Vagina (tissue), 2 donors: ENCODE data around the gene PAM16. TPM values are rescaled to one million over a fixed set of nuclear protein-coding genes. Genes with fewer than 3 reads are reported as not detected.

ENCODE experiments used
- DNase-seq, 2 donors: peaks; one replicate each; pipeline ENCODE4 v3.0.0-alpha.2; 2017; ENCODE audit errors: extremely low spot score in 2 of 2
- H3K27ac ChIP-seq: fragments of 200-600 bp; sonication (generic); one replicate; pipeline ENCODE4 v1.5.1; 2019
- H3K27me3 ChIP-seq: fragments of 200-600 bp; sonication (generic); one replicate; pipeline ENCODE4 v1.5.1; 2019
- H3K36me3 ChIP-seq, 2 donors: fragments of 200-600 bp; sonication (generic); one replicate each; pipeline ENCODE4 v1.5.1; 2017 to 2019
- H3K4me1 ChIP-seq: fragments of 200-600 bp; sonication (generic); one replicate; pipeline ENCODE4 v1.5.1; 2019
- H3K4me3 ChIP-seq, 2 donors: fragments of 200-600 bp; sonication (generic); 1 replicate in 1 of 2; 2 replicates in 1 of 2; pipeline ENCODE4 v1.5.1; 2016 to 2019
- H3K9me3 ChIP-seq: fragments of 200-600 bp; sonication (generic); one replicate; pipeline ENCODE4 v1.5.1; 2019
- CTCF ChIP-seq, 3 experiments: fragments of 450-650 bp in 2 of 3; fragments of 200-600 bp in 1 of 3; sonication (generic) in 1 of 3; IDR thresholded peaks; one replicate each; pipeline ENCODE4 v1.5.1; 2017 to 2019; ENCODE audit warnings: antibody characterized with exemption in 3 of 3, mild to moderate bottlenecking in 2 of 3, moderate library complexity in 2 of 3
- POLR2A ChIP-seq, 2 donors: fragments of 450-650 bp; IDR thresholded peaks; one replicate each; pipeline ENCODE4 v1.6.1; 2017; ENCODE audit warnings: antibody characterized with exemption in 2 of 2, mild to moderate bottlenecking in 2 of 2, moderate library complexity in 2 of 2
- POLR2AphosphoS5 ChIP-seq, 2 donors: sonication (generic); formaldehyde crosslinking; IDR thresholded peaks; one replicate each; pipeline ENCODE4 v1.9.0; 2017; ENCODE audit warnings: antibody characterized with exemption in 2 of 2, mild to moderate bottlenecking in 2 of 2, low read depth in 1 of 2; ENCODE audit not compliant: insufficient read depth in 1 of 2
- intact Hi-C: fragments of 100-400 bp; cut with DNase I; formaldehyde crosslinking; loops from one replicate; pipeline ENCODE4 v1.15.1; 2023
- total RNA-seq: library from RNA; depleted of rRNA; stranded (reverse); fragments of >200 nt; gene quantifications from one replicate; pipeline ENCODE4 v1.2.3, GENCODE V29; 2016

PAM16 gene
- total RNA-seq, 1 donor from 2014 or later, result 76.1 TPM

GRCh38 chr16:4316108-4316863, 34.8 kb downstream of the PAM16 start:
- peaks cover 66% of the 10 kb centered on the region for H3K4me1 ChIP-seq
- TF ChIP-seq POLR2AphosphoS5 (IDR thresholded peaks at IDR 0.05; ENCODE audit: insufficient read depth in 1 of 2, low read depth in 1 of 2) (no peak), CTCF (IDR thresholded peaks at IDR 0.05) (no peak), POLR2A (IDR thresholded peaks at IDR 0.05) (no peak)
- intact Hi-C loops, result loop anchor here (5.0 kb wide), 1 partner anchor 44 kb away; the partner anchor contains the start of gene TFAP4
- peak overlapping the region; percentile 60 to 65 for H3K4me3 ChIP-seq
- H3K27ac ChIP-seq, result peak overlapping the region; percentile 85
- no peaks in the 10 kb centered on the region for H3K36me3 ChIP-seq
- no peaks in the 10 kb centered on the region for H3K9me3 ChIP-seq
- no peak for DNase-seq
- no peaks in the 10 kb centered on the region for H3K27me3 ChIP-seq

GRCh38 chr16:4315186-4316107, 35.7 kb downstream of the PAM16 start, which contains the start of gene GLIS2:
GLIS2 (plus strand) TSS chr16:4316067; CDS start chr16:4332281, 16,214 bp downstream.
- TF ChIP-seq CTCF (IDR thresholded peaks at IDR 0.05), result no peak
- peak in 1 of 2 donors; percentile 49 for TF ChIP-seq POLR2A (IDR thresholded peaks at IDR 0.05)
- peak in 1 of 2 donors; percentile 49 for TF ChIP-seq POLR2AphosphoS5 (IDR thresholded peaks at IDR 0.05; ENCODE audit: insufficient read depth in 1 of 2, low read depth in 1 of 2)
- Histone ChIP-seq H3K27ac (peak within 1 kb of the TSS; percentile 93), H3K36me3 (no peaks in the 10 kb centered on the region), H3K27me3 (no peaks in the 10 kb centered on the region), H3K4me3 (peak within 1 kb of the TSS; percentile 60 to 65), H3K9me3 (no peaks in the 10 kb centered on the region), H3K4me1 (peaks cover 58% of the 10 kb centered on the region)
- intact Hi-C loops, result loop anchor here (5.0 kb wide), 1 partner anchor 43 kb away; the partner anchor contains the start of gene TFAP4
- peak in 1 of 2 donors; percentile 84 for DNase-seq

GRCh38 chr16:4314532-4315185, 36.5 kb downstream of the PAM16 start:
- peaks cover 50% of the 10 kb centered on the region for H3K4me1 ChIP-seq
- peak in 1 of 2 donors; percentile 88 for DNase-seq
- intact Hi-C loops, result loop anchor here (5.0 kb wide), 1 partner anchor 42 kb away; the partner anchor contains the start of gene TFAP4

More at GRCh38 chr16:4314532-4315185, 36.5 kb downstream of the PAM16 start:
- Histone ChIP-seq H3K36me3 (no peaks in the 10 kb centered on the region), H3K27ac (peak overlapping the region; percentile 93), H3K27me3 (no peaks in the 10 kb centered on the region), H3K9me3 (no peaks in the 10 kb centered on the region), H3K4me3 (peak overlapping the region; percentile 60 to 65)
- TF ChIP-seq POLR2AphosphoS5 (IDR thresholded peaks at IDR 0.05; ENCODE audit: insufficient read depth in 1 of 2, low read depth in 1 of 2), result peak in 1 of 2 donors; percentile 41
- no peak for TF ChIP-seq CTCF (IDR thresholded peaks at IDR 0.05)
